GM19043 (cell line): ENCODE results near the gene LRRC25.
"Not testable (repeated sequence)": the region's sequence is repeated elsewhere in the genome, so short reads cannot be mapped to it uniquely, and the experiment has no call there.

Experiments used
- ATAC-seq: cut with Tn5 transposase; IDR thresholded peaks from one replicate; pipeline ENCODE4 v1.9.1; 2021; ENCODE audit warnings: low read depth; ENCODE audit not compliant: unreplicated experiment

The LRRC25 gene

DNA sequence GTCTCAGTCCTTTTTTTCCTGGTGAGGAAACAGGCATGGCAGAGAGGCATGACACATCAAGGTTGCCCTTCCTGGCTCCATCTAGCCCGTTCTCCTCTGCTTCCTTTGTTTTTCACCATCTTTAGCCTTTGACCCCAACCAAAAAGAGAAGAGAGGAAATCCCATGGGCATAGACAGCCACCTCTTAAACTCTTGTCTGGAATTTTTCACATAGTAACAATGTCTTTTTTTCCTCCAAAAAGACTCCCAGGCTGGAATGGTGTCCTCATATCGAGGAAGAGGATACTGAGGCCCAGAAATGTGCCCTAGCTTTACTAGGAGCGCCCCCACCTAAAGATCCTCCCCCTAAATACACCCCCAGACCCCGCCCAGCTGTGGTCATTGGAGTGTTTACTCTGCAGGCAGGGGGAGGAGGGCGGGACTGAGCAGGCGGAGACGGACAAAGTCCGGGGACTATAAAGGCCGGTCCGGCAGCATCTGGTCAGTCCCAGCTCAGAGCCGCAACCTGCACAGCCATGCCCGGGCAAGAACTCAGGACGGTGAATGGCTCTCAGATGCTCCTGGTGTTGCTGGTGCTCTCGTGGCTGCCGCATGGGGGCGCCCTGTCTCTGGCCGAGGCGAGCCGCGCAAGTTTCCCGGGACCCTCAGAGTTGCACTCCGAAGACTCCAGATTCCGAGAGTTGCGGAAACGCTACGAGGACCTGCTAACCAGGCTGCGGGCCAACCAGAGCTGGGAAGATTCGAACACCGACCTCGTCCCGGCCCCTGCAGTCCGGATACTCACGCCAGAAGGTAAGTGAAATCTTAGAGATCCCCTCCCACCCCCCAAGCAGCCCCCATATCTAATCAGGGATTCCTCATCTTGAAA is 11.5 kb downstream of the LRRC25 start, which contains the start of gene GDF15:
TSS of gene GDF15 (plus strand) at position 484 of the 868 bp plus-strand sequence. CDS start at position 516, 32 bp downstream.
- ATAC-seq = no peak

DNA sequence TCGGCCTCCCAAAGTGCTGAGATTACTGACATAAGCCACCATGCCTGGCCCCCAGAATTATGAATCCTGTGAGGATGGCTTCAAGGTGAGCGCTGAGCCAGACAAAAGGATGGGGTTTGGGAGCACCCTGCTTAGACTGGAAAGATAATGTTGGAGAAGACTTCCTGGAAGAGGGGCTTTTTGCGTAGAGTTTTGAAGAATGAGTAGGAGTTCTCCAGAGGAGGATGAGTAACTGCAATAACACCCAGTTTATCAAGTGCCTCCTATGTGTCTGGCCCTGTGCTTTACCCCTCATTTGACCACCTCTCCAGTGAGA is 12.1 kb downstream of the LRRC25 start:
- ATAC-seq = no peak

DNA sequence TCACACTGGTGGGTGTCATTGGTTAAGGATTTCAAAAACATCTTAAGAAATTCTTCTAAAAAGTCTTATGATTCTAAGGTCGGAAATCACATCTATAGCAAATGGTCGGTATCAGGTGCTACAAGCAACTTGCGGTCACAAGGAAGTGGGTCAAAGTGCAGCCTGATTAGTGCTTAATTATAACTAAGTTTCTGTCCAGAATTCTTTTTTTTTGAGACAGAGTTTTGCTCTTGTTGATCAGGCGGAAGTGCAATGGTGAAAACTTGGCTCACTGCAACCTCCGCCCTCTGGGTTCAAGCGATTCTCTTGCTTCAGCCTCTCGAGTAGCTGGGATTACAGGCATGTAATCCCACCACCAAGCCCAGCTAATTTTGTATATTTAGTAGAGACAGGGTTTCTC is 12.6 kb downstream of the LRRC25 start:
- no peak for ATAC-seq

DNA sequence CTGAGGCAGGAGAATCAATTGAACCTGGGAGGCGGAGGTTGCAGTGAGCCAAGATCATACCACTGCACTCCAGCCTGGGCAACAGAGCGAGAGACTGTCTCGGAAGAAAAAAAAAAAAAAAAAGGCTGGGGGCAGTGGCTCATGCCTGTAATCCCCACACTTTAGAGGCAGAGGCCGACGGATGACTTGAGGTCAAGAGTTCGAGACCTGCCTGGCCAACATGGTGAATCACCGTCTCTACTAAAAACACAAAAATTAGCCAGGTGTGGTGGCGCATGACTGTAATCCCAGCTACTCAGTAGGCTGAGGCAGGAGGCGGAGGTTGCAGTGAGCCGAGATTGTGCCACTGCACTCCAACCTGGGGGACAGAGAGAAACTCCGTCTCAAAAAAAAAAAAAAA is 13.8 kb downstream of the LRRC25 start:
- not testable (repeated sequence) for ATAC-seq

DNA sequence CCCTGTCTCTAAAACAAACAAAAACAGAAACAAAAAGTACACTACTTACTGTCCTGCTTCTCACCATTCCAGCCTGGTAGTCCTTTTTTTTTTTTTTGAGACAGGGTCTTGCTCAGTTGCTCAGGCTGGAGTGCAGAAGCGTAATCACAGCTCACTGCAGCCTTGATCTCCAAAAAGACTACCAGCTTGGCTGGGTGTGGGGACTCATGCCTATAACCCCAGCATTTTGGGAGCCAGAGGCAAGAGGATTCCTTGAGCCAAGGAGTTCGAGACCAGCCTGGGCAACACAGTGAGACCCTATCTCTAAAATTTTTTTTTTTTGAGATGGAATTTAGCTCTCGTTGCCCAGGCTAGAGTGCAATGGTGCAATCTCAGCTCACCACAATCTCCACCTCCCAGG is 16.6 kb downstream of the LRRC25 start:
- no peak for ATAC-seq

DNA sequence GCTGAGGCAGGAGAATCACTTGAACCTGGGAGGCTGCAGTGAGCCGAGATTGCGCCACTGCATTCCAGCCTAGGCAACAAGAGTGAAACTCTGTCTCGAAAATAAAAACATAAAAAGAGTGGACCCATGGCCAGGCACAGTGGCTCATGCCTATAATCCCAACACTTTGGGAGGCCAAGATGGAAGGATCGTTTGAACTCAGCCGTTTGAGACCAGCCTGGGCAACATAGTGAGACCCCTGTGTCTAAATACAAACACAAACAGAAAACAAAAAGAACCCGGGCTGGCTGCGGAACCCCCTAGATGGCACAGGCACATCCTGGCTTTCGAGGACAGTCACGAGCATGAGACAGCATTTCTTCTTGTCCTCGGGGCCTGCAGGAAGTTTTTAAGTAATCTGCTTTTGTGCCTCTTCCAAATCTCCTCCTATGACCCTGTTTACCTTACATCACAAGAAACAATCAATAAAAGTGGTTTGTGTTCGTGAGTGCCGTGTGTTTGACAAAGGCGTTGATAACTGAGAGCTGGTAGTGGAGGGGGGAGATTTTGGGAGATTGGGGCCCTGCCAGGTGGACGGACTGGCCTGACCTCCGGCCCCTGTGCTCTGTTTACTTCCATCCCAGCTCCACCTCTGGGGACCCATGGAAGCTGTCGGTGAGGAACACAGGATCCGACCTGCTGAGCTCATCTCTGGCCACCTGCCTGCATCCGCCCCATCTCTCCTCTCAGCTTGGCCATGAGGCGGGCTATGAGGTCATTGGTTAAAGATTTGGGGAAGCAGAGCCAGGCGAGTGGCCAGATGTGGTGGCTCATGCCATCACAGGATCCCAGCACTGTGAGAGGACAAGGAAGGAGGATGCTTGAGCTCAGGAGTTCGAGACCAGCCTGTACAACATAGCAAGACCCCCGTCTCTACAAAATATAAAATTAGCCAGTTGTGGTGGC is 17.3 kb downstream of the LRRC25 start:
- ATAC-seq = no peak

DNA sequence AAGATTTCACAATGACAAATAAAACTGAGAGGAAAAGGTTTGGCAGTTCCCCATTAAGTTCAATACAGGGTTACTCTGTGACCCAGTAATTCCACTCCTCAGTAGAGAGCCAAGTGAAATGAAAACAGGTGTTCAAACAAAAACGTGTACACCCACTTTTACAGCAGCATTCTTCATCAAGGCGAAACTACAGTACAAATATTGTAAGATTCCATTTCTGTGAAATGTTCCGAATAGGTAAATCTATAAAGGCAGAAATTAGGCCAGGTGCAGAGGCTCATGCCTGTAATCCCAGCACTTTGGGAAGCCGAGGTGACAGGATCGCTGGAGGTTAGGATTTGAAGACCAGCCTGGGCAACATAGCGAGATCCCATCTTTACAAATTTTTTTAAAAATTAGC is 20.4 kb downstream of the LRRC25 start:
- ATAC-seq = no peak

DNA sequence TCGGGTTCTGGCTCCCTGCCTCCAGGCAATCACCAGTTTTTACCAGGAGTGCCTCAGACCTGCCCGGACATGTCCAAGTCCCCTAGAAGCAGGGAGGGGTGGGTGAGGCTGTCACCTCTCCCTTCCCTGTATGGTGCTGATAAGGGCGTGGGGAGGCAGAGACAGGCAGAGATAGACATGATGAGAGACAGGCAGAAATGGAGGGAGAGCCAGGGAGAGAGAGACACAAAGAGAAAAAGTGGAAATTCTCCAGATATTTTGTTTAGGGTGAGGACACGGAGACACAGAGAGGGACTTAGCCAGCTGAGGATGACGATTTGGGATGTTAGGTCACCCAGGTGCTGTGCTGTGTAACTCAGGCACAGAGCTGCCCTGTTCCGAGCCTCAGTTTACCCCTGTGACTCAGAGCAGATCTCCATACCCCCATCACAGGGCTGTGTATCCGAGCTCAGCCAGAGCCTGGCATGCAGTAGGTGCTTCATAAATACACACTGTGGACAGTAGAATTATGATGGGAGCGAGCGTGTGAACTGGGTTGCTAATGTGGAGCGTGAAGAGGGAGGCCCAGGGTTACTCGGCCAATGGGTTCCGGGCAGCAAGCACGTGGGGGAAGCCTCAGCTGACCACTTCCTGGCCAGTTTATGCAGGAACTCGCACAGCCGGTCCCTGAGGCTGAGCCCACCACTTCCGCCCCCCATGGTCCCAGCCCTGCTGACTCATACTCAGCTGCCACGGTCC is 23.4 kb downstream of the LRRC25 start:
- peak; percentile 80 for ATAC-seq

DNA sequence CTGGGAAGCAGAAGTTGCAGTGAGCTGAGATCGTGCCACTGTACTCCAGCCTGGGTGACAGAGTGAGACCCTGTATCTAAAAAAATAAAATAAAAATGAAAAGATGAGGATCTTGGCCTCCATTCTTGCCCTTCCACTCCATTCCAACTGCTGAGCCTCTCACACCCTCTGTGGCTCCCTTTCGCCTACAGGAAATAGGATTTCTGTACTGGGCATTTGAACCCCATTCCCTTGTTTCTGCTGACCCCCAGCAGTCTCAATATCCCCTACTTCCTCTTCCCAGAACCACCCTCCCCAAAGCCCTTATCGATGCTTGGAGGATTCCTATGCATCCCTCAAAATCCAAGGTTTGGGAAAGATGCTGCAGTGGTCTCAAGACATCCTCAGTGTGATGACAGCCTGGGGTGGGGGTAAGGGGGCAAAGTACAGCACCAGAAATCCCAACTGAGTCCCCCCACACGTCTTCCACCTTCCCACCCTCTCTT is 24.0 kb downstream of the LRRC25 start:
- no peak for ATAC-seq

DNA sequence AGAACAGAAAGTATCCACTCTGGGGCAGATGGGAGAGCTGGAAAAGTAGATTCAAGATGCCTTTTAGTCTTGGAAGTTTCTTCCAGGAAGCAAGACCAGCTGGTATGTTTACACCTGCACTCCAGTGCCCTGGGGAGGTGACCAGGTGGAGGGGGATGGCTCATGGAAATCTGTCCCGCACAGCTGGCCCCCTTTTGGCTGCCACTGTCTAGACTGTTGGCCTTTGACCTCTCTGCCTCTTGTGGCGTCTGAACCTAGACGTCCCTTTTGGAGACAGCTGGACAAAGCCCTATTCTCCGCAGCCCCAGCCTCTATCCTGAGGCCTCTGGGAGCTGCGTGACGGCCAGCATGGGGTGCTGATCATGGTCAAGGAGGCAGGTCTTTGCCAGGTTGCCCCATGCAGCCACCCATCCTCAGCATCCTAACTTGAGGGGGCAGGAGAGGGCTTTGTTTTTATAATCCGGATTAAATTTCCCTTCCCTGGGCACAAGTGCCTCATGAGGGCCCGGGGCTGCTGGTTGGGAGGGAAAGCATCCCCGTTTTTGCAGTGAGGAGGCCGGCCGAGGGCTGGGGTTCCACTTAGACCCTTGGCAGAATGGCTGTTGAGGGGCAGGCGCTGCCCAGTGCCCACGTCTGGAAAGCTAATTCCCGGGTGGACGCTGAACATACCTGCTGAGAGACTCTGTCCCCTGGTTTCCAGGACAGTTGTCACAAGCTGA is 28.8 kb downstream of the LRRC25 start:
- ATAC-seq = no peak

DNA sequence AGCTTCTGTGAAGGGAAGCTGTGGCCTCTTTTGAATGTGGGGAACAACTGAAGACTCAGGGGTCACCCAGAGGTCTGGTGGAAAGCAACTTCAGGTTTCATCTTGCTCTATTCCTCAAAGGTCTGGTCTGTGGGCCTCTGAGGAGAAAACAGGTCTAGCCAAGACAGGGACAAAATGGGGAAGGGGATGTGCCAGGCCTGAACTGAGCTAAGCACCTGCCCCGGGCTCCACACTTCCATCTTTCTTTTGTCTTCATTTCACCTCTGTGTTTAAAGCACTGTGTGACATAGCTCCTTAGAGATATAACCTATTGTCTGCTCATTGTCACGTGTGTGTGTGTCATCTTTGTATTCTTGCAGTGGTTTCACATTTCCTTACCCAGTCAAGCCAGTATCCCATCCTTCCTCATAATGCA is 31.4 kb downstream of the LRRC25 start:
- ATAC-seq = no peak

DNA sequence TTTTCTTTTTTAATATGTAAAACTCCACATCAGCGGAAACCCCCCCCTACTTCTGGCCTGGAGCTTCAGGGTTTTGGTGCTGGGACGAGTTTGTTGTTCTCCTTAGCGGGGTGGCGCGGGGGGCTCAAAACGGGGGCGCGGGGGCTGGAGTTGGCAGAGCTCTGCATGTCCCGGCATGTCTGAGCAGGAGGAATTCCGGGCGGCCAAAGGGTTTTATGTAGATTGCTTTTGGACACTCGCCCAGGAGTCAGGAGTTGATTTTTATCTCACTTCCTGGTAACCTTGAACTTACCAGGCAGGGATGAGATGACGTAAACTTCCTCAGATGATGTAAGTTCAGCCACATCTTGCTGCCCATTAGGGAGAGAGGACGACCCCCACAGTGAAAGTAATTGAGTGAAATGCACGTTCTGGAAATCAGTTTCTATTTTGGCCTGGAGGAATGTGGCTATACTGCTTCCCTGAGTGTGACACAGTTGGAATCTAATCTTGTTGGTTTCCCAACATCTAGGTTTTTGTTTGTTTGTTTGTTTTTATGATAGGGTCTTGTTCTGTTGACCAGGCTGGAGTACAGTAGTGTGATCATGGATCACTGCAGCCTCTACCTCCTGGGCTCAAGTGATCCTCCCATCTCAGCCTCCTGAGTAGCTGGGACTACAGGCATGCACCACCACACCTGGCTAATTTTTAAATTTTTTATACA is 32.4 kb downstream of the LRRC25 start:
- no peak for ATAC-seq

DNA sequence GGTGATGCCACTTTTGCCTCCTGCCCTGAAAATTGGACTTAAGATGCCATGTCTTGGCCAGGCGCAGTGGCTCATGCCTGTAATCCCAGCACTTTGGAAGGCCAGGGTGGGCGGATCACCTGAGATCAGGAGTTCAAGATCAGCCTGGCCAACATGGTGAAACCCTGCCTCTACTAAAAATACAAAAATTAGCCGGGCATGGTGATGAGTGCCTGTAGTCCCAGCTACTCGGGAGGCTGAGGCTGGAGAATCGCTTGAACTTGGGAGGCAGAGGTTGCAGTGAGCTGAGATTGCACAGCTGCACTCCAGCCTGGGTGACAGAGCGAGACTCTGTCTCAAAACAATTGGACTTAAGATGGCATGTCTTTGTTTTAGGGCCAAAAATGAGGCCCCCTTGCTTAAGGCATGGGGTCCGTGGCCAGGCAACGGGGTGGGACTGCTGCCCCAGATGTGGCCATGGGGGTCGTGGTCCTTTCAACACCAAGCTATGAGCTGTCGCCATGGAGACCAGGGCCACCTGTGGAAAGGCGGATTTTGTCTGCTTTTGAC is 33.1 kb downstream of the LRRC25 start:
- ATAC-seq = not testable (repeated sequence)

DNA sequence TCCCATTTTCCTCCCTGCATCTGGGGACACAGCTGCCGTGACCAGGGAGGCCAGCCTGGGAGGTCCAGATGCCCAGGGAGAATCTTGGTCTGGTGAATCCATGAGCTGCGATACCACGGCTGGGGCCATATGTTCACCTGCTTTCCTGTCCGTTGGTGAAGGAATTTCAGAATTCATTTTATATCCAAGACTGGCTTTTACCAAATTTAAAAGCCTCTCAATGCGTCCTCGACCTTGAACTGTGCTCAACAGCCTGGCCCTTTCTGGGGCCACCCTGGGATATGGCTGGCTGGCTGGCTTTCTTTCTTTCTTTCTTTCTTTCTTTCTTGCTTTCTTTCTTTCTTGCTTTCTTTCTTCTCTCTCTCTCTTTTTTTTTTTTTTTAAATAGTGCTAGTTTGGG is 33.6 kb downstream of the LRRC25 start:
- ATAC-seq = no peak

DNA sequence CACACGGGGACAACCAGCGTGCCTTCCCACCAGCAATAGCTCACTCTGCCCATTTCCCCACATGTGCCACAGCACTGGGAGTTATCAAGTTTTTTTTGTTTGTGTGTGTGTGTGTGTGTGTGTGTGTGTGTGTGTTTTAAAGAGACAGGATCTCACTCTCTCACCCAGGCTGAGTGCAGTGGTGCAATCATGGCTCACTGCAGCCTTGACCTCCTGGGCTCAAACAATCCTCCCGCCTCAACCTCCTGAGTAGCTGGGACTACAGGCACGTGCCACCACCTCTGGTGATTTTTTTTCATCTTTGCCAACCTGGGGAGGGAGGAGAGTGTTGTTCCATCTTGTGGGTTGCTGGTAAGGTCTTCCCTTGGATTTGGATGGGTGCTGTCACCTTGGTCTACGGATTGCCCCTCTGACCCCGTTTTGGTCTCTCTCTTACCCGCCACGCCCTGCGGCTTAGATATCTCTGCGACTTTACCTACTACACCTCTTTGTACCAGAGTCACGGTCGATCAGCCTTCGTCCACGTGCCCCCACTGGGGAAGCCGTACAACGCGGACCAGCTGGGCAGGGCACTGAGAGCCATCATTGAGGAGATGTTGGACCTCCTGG is 34.4 kb downstream of the LRRC25 start:
- no peak for ATAC-seq

DNA sequence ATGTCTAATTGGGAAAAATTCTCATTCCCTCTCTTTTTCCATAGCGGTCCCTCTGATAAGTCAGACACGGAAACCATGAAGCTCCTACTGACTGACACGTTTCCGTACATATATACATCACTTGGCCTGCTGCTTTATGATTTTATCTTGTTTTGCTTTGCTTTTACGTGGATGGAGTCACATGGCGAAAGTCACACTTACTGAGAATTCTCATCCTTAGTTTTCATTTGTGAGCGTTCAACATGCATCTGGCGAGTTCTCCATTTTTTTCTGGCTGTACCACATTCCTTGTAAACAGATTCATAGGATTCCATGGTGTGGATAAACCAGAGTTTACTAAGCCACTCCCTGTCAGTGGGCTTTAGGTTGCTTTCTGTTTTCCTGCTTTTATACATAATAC is 35.8 kb downstream of the LRRC25 start:
- ATAC-seq = no peak

DNA sequence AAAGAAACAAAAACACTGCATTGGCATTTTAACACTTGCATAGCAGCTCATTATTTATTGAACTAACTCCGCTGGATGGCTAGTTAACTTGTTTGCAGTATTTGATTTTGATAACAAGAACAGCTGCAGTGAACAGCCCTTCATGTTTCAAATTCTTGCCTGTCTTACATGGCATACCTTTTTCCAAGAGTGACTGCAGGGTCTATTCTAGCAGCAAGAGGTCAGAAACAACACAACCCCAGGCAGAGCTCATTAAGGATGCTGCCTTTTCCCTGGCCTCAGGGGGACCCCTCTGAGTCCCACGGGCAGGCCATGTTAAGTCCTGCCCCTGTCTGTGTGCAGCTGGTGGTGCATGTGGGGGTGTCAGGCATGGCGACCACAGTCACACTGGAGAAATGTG is 40.4 kb downstream of the LRRC25 start:
- no peak for ATAC-seq

DNA sequence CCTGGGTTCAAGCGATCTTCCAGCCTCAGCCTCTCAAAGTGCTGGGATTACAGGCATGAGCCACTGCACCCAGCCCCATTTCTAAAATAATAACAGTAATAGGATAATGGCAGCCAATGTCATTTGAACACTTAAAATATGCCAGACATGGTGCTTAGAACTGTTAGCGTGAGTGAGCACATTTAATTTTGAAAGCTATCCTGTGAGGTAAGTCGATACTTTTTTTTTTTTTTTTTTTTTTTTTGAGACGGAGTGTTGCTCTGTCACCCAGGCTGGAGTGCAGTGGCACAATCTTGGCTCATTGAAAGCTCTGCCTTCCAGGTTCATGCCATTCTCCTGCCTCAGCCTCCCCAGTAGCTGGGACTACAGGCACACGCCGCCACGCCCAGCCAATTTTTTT is 42.7 kb downstream of the LRRC25 start:
- ATAC-seq = not testable (repeated sequence)
